Left hindlimb (tissue), 1 donor: ENCODE measurements around the gene ADGRD1.

Source experiments
- DNase-seq: peaks from one replicate; pipeline ENCODE4 v3.0.0-alpha.2; 2018

ADGRD1 gene

GRCh38 chr12:131140697-131141096, 187.0 kb downstream of the ADGRD1 start:
- no peak for DNase-seq

GRCh38 chr12:131141514-131141913, 187.8 kb downstream of the ADGRD1 start:
- DNase-seq = no peak

- DNase-seq = no peak
Measured at GRCh38 chr12:131142891-131143657, 189.4 kb downstream of the ADGRD1 start.

- DNase-seq = no peak
Measured at GRCh38 chr12:131146173-131146675, 192.5 kb downstream of the ADGRD1 start.

- no peak for DNase-seq
Measured at GRCh38 chr12:131147293-131147692, 193.6 kb downstream of the ADGRD1 start.

- DNase-seq = no peak
Measured at GRCh38 chr12:131147894-131148293, 194.2 kb downstream of the ADGRD1 start.

GRCh38 chr12:131151558-131152345, 198.0 kb downstream of the ADGRD1 start:
- no peak for DNase-seq

- no peak for DNase-seq
Measured at GRCh38 chr12:131152587-131152986, 198.9 kb downstream of the ADGRD1 start.

GRCh38 chr12:131153016-131153415, 199.3 kb downstream of the ADGRD1 start:
- DNase-seq = no peak

GRCh38 chr12:131153956-131154355, 200.2 kb downstream of the ADGRD1 start:
- DNase-seq = no peak

GRCh38 chr12:131155131-131155530, 201.4 kb downstream of the ADGRD1 start:
- DNase-seq = no peak

GRCh38 chr12:131157743-131158142, 204.0 kb downstream of the ADGRD1 start:
- no peak for DNase-seq

GRCh38 chr12:131159660-131160059, 206.0 kb downstream of the ADGRD1 start:
- DNase-seq = no peak

- DNase-seq = no peak
Measured at GRCh38 chr12:131162113-131162512, 208.4 kb downstream of the ADGRD1 start.

GRCh38 chr12:131163189-131163738, 209.6 kb downstream of the ADGRD1 start:
- no peak for DNase-seq

GRCh38 chr12:131164096-131164872, 210.6 kb downstream of the ADGRD1 start:
- no peak for DNase-seq

- DNase-seq = no peak
Measured at GRCh38 chr12:131166717-131167116, 213.0 kb downstream of the ADGRD1 start.

- DNase-seq = no peak
Measured at GRCh38 chr12:131167334-131167733, 213.6 kb downstream of the ADGRD1 start.

GRCh38 chr12:131171029-131171428, 217.3 kb downstream of the ADGRD1 start:
- DNase-seq = no peak

- DNase-seq = no peak
Measured at GRCh38 chr12:131174901-131175300, 221.2 kb downstream of the ADGRD1 start.

- no peak for DNase-seq
Measured at GRCh38 chr12:131176266-131176665, 222.6 kb downstream of the ADGRD1 start.

GRCh38 chr12:131176926-131177325, 223.2 kb downstream of the ADGRD1 start:
- DNase-seq = no peak

- DNase-seq = no peak
Measured at GRCh38 chr12:131177599-131177998, 223.9 kb downstream of the ADGRD1 start.
